Pons (tissue), 1 donor: ENCODE measurements around the gene FBXW10.
"Not testable (repeated sequence)": the region's sequence is repeated elsewhere in the genome, so short reads cannot be mapped to it uniquely, and the experiment has no call there.

Source experiments
- DNase-seq: peaks from one replicate; pipeline ENCODE4 v3.0.0-alpha.2; 2016; ENCODE audit warnings: low spot score

The FBXW10 gene

GRCh38 chr17:18743699-18744421 lies at the start of gene FBXW10:
Gene FBXW10, plus strand, starts transcription at chr17:18744054. Its CDS starts 191 bp downstream, at chr17:18744245.
- peak; percentile 1 for DNase-seq

GRCh38 chr17:18695143-18695542 lies 48.7 kb upstream of the FBXW10 start:
- DNase-seq = not testable (repeated sequence)

GRCh38 chr17:18698473-18699103 lies 45.3 kb upstream of the FBXW10 start:
- DNase-seq = peak; percentile 84

GRCh38 chr17:18705955-18706354 lies 37.9 kb upstream of the FBXW10 start:
- DNase-seq = not testable (repeated sequence)

- not testable (repeated sequence) for DNase-seq
These were observed 35.6 kb upstream of the FBXW10 start for GRCh38 chr17:18708215-18708614.

- peak; percentile 61 for DNase-seq
These were observed 31.4 kb upstream of the FBXW10 start for GRCh38 chr17:18712354-18712999.

GRCh38 chr17:18718643-18719427 lies 25.0 kb upstream of the FBXW10 start:
- DNase-seq = not testable (repeated sequence)

- not testable (repeated sequence) for DNase-seq
These were observed 24.3 kb upstream of the FBXW10 start for GRCh38 chr17:18719428-18720110.

- DNase-seq = not testable (repeated sequence)
These were observed 21.9 kb upstream of the FBXW10 start for GRCh38 chr17:18721775-18722547.

- DNase-seq = not testable (repeated sequence)
These were observed 21.2 kb upstream of the FBXW10 start for GRCh38 chr17:18722612-18723011.

GRCh38 chr17:18723509-18723908 lies 20.3 kb upstream of the FBXW10 start:
- DNase-seq = not testable (repeated sequence)

GRCh38 chr17:18732438-18732837 lies 11.4 kb upstream of the FBXW10 start:
- not testable (repeated sequence) for DNase-seq

- DNase-seq = not testable (repeated sequence)
These were observed 10.5 kb upstream of the FBXW10 start for GRCh38 chr17:18733350-18733749.

GRCh38 chr17:18739616-18740391 lies 4.0 kb upstream of the FBXW10 start:
- not testable (repeated sequence) for DNase-seq

GRCh38 chr17:18741228-18741627 lies 2.6 kb upstream of the FBXW10 start:
- DNase-seq = not testable (repeated sequence)

GRCh38 chr17:18744726-18745125 lies 872 bp downstream of the FBXW10 start:
- not testable (repeated sequence) for DNase-seq

GRCh38 chr17:18746551-18746950 lies 2.7 kb downstream of the FBXW10 start:
- DNase-seq = not testable (repeated sequence)

GRCh38 chr17:18747501-18747900 lies 3.6 kb downstream of the FBXW10 start:
- DNase-seq = not testable (repeated sequence)

GRCh38 chr17:18750242-18750641 lies 6.4 kb downstream of the FBXW10 start:
- DNase-seq = not testable (repeated sequence)
